HG02884 (cell line): ENCODE measurements around the gene ZNF628.
"Not testable (repeated sequence)": the region's sequence is repeated elsewhere in the genome, so short reads cannot be mapped to it uniquely, and the experiment has no call there.

ENCODE experiments used
- ATAC-seq: cut with Tn5 transposase; IDR thresholded peaks from one replicate; pipeline ENCODE4 v1.9.1; 2021; ENCODE audit warnings: mild to moderate bottlenecking, moderate library complexity; ENCODE audit not compliant: unreplicated experiment

ZNF628 gene

GRCh38 chr19:55495646-55496349 lies 19.4 kb downstream of the ZNF628 start:
- no peak for ATAC-seq

GRCh38 chr19:55496820-55497219 lies 20.4 kb downstream of the ZNF628 start:
- ATAC-seq, result not testable (repeated sequence)

GRCh38 chr19:55497763-55498162 lies 21.3 kb downstream of the ZNF628 start:
- ATAC-seq, result no peak

GRCh38 chr19:55498246-55498840 lies 21.9 kb downstream of the ZNF628 start:
- ATAC-seq, result no peak

GRCh38 chr19:55500368-55500952 lies 24.0 kb downstream of the ZNF628 start:
- ATAC-seq, result no peak

GRCh38 chr19:55502197-55502952 lies 26.0 kb downstream of the ZNF628 start:
- ATAC-seq, result no peak

- ATAC-seq, result no peak
Observed at GRCh38 chr19:55503157-55503501, 26.7 kb downstream of the ZNF628 start.

- ATAC-seq, result peak; percentile 85
Observed at GRCh38 chr19:55503502-55504251, 27.3 kb downstream of the ZNF628 start.

- ATAC-seq, result no peak
Observed at GRCh38 chr19:55504252-55504603, 27.8 kb downstream of the ZNF628 start.

- no peak for ATAC-seq
Observed at GRCh38 chr19:55504981-55505380, 28.6 kb downstream of the ZNF628 start.

- no peak for ATAC-seq
Observed at GRCh38 chr19:55508120-55508519, 31.7 kb downstream of the ZNF628 start.

- ATAC-seq, result peak; percentile 91
Observed at GRCh38 chr19:55516878-55517620, 40.6 kb downstream of the ZNF628 start.

GRCh38 chr19:55519451-55520311 lies 43.3 kb downstream of the ZNF628 start:
- no peak for ATAC-seq

- no peak for ATAC-seq
Observed at GRCh38 chr19:55520691-55521292, 44.4 kb downstream of the ZNF628 start.

GRCh38 chr19:55525289-55526101 lies 49.1 kb downstream of the ZNF628 start:
- ATAC-seq, result no peak

GRCh38 chr19:55526216-55527196 lies 50.1 kb downstream of the ZNF628 start:
- no peak for ATAC-seq
